Body of pancreas (tissue), 4 donors: ENCODE data around the gene ALKBH2.
"Not testable (repeated sequence)": the region's sequence is repeated elsewhere in the genome, so short reads cannot be mapped to it uniquely, and the experiment has no call there.

Source experiments
- POLR2A ChIP-seq, 3 donors: fragments of 450-650 bp; IDR thresholded peaks; one replicate each; pipeline ENCODE4 v1.6.1; 2016; ENCODE audit warnings: antibody characterized with exemption in 3 of 3, mild to moderate bottlenecking in 2 of 3
- TF ChIP-seq, protein P1 (sequence below), 7 experiments: fragments of 450-650 bp in 4 of 7; fragments of 200-600 bp in 3 of 7; sonication (generic) in 3 of 7; IDR thresholded peaks; one replicate each; pipeline ENCODE4 v1.5.1; 2016 to 2019; ENCODE audit warnings: antibody characterized with exemption in 7 of 7

DNA sequence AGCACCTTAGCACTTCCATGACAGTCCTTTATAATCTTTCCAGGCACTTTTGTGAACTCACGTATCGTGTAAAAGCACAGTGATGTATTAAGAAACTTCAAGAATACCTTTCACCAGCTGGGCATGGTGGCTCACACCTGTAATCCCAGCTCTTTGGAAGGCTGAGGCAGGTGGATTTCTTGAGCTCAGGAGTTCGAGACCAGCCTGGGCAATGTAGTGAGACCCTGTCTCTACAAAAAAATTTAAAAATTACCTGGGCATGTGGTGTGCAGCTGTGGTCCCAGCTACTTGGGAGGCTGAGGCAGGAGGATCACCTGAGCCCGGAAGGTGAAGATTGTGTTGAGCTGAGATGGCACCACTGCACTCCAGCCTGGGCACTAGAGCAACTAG is 39.2 kb downstream of the ALKBH2 start:
- TF ChIP-seq, protein P1, sequence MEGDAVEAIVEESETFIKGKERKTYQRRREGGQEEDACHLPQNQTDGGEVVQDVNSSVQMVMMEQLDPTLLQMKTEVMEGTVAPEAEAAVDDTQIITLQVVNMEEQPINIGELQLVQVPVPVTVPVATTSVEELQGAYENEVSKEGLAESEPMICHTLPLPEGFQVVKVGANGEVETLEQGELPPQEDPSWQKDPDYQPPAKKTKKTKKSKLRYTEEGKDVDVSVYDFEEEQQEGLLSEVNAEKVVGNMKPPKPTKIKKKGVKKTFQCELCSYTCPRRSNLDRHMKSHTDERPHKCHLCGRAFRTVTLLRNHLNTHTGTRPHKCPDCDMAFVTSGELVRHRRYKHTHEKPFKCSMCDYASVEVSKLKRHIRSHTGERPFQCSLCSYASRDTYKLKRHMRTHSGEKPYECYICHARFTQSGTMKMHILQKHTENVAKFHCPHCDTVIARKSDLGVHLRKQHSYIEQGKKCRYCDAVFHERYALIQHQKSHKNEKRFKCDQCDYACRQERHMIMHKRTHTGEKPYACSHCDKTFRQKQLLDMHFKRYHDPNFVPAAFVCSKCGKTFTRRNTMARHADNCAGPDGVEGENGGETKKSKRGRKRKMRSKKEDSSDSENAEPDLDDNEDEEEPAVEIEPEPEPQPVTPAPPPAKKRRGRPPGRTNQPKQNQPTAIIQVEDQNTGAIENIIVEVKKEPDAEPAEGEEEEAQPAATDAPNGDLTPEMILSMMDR (IDR thresholded peaks at IDR 0.05), result not testable (repeated sequence)
- not testable (repeated sequence) for TF ChIP-seq POLR2A (IDR thresholded peaks at IDR 0.05)
